Subcutaneous abdominal adipose tissue (tissue), 5 donors: ENCODE results near the gene HEATR5A.
A peak's percentile ranks its signal among the peaks of the same experiment; 100 is the strongest.
"Not testable (repeated sequence)": the region's sequence is repeated elsewhere in the genome, so short reads cannot be mapped to it uniquely, and the experiment has no call there.

Experiments
- H3K27ac ChIP-seq: one replicate; pipeline ENCODE4 v1.7.0; 2013; ENCODE audit warnings: low read depth, mild to moderate bottlenecking, inconsistent platforms, low read length, moderate library complexity
- H3K27me3 ChIP-seq, 5 donors: one replicate each; pipeline ENCODE4 v1.7.0; 2013; ENCODE audit warnings: low read length in 5 of 5, inconsistent platforms in 1 of 5; ENCODE audit not compliant: control insufficient read depth in 5 of 5, insufficient read depth in 4 of 5
- H3K36me3 ChIP-seq, 5 donors: one replicate each; pipeline ENCODE4 v1.7.0; 2013; ENCODE audit warnings: low read length in 5 of 5; ENCODE audit not compliant: control insufficient read depth in 5 of 5, insufficient read depth in 5 of 5
- H3K4me1 ChIP-seq, 5 donors: one replicate each; pipeline ENCODE4 v1.7.0; 2013; ENCODE audit warnings: low read length in 5 of 5, mild to moderate bottlenecking in 3 of 5, moderate library complexity in 1 of 5; ENCODE audit not compliant: control insufficient read depth in 5 of 5, insufficient read depth in 5 of 5
- H3K4me3 ChIP-seq, 5 donors: one replicate each; pipeline ENCODE4 v1.7.0; 2013; ENCODE audit warnings: low read length in 5 of 5, low read depth in 1 of 5
- H3K9ac ChIP-seq, 5 donors: one replicate each; pipeline ENCODE4 v1.7.0; 2013; ENCODE audit warnings: low read length in 5 of 5, mild to moderate bottlenecking in 4 of 5, moderate library complexity in 3 of 5
- H3K9me3 ChIP-seq, 5 donors: one replicate each; pipeline ENCODE4 v1.7.0; 2013; ENCODE audit warnings: low read length in 5 of 5; ENCODE audit not compliant: control insufficient read depth in 5 of 5
- donor health status: healthy.
- donor health status: healthy.
- donor health status: healthy.
- donor health status: healthy.
- donor health status: healthy.

The HEATR5A gene

DNA sequence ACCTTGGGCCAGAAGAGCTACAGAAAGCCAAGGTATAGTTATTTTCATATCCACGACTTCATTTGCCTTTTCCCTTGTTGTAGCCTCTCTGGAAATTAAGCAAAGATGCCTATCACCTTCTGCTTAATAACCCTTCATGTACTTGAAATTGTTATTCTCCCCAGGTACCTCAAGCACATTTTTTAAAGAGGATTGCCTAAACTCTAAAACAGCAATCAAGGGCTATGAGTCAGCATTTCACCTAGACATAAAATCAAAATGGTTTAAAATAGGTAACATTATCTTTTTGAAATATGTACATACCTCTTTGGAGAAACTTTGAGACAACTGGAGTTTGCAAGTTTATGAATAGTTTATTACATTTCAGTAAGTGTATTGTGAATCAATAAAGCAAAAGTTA is 25.4 kb upstream of the HEATR5A start:
- H3K27me3 ChIP-seq = no peaks in the 10 kb centered on the region
- H3K9ac ChIP-seq = no peak overlapping the region
- no peaks in the 10 kb centered on the region for H3K9me3 ChIP-seq
- peaks cover 0 to 14% (median 8%) of the 10 kb centered on the region in 5 donors for H3K4me1 ChIP-seq
- H3K27ac ChIP-seq = no peak overlapping the region
- H3K36me3 ChIP-seq = peaks cover 0 to 19% (median 6%) of the 10 kb centered on the region in 5 donors
- no peak overlapping the region for H3K4me3 ChIP-seq

DNA sequence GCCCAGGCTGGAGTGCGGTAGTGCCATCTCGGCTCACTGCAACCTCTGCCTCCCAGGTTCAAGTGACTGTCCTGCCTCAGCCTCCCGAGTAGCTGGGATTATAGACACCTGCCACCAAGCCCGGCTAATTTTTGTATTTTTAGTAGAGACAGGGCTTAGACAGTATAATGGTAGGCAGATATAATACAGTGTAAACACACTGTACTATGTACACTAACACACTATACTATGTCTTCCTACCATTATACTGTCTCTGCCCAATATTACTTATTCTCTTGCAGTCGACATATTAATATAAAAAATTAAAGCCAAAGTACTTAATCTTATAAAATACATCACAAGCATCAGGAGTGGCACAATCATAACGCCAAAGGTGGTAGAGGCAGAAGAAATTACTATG is 21.9 kb upstream of the HEATR5A start:
- Histone ChIP-seq H3K27me3 (no peaks in the 10 kb centered on the region), H3K9me3 (no peaks in the 10 kb centered on the region), H3K27ac (peak overlapping the region; percentile 38), H3K36me3 (peaks cover 0 to 13% (median 2%) of the 10 kb centered on the region in 5 donors), H3K4me3 (no peak overlapping the region), H3K4me1 (peaks cover 0 to 4% (median 0%) of the 10 kb centered on the region in 5 donors), H3K9ac (no peak overlapping the region)

DNA sequence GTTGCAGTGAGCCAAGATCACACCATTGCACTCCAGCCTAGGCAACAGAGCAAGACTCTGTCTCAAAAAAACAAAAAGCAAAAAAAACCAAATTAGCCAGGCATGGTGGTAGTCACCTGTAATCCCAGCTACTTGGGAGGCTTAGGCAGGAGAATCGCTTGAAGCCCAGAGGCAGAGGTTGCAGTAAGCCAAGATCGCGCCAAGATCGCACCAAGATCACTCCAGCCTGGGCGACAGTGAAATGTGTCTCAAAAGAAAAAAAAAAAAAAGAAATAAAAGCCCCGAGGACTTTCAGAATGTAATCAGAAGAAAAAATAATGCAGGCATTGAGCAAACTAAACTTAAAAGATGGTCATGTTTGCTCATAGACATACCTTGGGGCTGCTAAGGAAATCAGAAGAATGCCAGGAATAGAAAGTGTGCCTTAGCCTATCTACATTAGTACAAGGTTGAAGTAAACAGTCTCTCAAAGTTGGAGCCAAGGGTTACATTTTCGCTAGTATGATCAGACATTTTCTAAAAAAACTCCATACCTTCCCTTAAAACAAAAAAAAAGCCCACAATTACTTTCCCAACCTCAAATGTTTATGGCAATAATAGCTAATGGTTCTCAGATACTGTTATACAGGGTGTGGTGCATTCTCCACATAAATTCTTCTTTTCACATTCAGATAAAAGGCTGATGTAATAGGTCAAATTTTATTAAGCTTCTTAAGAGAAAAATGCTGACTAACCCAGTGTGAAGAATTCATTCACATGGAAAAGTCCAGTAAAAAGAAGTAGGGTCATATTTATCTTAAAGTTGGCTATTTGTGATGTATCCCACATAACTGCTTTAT is 21.1 kb upstream of the HEATR5A start:
- no peak overlapping the region for H3K9ac ChIP-seq
- peaks cover 0 to 9% (median 2%) of the 10 kb centered on the region in 5 donors for H3K36me3 ChIP-seq
- H3K9me3 ChIP-seq = no peaks in the 10 kb centered on the region
- H3K27me3 ChIP-seq = no peaks in the 10 kb centered on the region
- no peak overlapping the region for H3K4me3 ChIP-seq
- H3K27ac ChIP-seq = peak overlapping the region; percentile 38
- H3K4me1 ChIP-seq = peaks cover 0 to 4% (median 0%) of the 10 kb centered on the region in 5 donors

DNA sequence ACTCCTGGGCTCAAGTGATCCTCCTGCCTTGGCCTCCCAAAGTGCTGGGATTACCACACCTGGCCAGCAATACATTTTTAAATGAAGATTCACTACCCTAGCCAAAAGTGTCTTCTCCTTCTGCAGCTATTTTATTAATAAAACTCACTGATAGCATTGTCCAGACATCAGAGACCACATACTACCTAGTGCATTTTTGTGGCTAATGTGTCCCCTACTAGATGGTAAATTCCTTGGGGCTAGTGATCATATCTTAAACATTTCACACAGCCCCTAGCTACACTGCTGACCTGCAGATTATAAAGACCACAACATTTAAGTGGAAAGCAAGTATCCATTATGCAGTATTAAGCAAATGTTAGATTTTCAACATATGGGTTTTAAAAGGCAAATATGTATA is 19.9 kb upstream of the HEATR5A start:
- Histone ChIP-seq H3K9me3 (no peaks in the 10 kb centered on the region), H3K27ac (no peak overlapping the region), H3K4me1 (peaks cover 0 to 10% (median 5%) of the 10 kb centered on the region in 5 donors), H3K4me3 (no peak overlapping the region), H3K36me3 (no peaks in the 10 kb centered on the region), H3K27me3 (no peaks in the 10 kb centered on the region), H3K9ac (no peak overlapping the region)

DNA sequence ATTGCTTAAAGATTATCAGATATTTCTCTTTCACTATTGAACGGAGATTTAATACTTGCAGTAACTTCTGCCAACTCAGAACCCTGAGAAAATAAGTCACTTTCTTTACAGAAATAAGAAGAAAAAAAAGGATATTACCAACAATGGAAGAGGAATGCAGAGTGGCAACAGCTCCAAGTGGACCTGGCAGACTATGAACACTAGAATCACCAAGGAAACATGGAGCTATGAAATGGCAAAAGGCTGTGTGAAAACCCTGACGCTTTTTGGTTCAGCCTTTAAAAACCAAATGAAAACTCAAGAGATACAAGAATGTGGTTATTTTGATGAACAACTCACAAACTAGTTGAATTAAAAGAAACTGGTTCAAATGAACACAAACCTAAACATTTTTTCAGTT is 19.2 kb upstream of the HEATR5A start:
- no peaks in the 10 kb centered on the region for H3K36me3 ChIP-seq

DNA sequence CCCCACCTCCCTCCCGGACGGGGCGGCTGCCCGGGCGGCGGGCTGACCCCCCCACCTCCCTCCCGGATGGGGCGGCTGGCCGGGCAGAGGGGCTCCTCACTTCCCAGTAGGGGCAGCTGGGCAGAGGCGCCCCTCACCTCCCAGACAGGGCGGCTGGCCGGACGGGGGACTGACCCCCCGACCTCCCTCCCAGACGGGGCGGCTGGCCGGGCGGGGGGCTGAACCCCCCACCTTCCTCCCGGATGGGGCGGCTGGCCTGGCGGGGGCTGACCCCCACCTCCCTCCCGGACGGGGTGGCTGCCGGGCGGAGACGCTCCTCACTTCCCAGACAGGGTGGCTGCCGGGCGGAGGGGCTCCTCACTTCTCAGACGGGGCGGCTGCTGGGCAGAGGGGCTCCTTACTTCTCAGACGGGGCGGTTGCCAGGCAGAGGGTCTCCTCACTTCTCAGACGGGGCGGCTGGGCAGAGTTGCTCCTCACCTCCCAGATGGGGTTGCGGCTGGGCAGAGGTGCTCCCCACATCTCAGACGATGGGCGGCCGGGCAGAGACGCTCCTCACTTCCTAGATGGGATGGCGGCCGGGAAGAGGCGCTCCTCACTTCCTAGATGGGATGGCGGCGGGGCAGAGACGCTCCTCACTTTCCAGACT is 16.8 kb upstream of the HEATR5A start:
- peaks cover 0 to 17% (median 10%) of the 10 kb centered on the region in 5 donors for H3K4me1 ChIP-seq
- not testable (repeated sequence) for H3K9me3 ChIP-seq, H3K9ac ChIP-seq, H3K27ac ChIP-seq, H3K27me3 ChIP-seq, H3K36me3 ChIP-seq, H3K4me3 ChIP-seq

More for the DNA sequence above, 19.2 kb upstream of the HEATR5A start:
- Histone ChIP-seq H3K9ac (no peak overlapping the region), H3K27ac (no peak overlapping the region), H3K27me3 (no peaks in the 10 kb centered on the region), H3K4me1 (peaks cover 0 to 17% (median 10%) of the 10 kb centered on the region in 5 donors), H3K4me3 (no peak overlapping the region), H3K9me3 (no peaks in the 10 kb centered on the region)

DNA sequence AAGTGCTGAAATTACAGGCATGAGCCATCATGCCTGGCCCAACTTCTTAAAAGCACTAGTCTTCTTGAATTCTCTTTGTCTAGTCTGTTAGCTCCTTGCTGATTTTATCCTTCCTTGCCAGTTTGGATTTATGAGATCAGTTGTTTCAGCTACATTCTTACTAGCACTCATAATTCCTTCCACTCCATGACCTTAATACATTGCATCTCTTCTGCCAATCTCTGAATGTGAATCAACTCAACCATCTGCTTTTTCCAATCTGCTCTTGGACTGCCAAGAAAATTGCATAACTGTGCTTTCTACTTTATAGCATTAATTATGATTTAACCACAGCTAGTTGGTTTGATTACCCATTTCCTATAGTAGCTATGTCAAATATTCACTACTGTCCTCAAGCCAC is 14.9 kb upstream of the HEATR5A start:
- Histone ChIP-seq H3K4me1 (peaks cover 0 to 12% (median 10%) of the 10 kb centered on the region in 5 donors), H3K27ac (peak overlapping the region; percentile 43), H3K36me3 (peaks cover 0 to 11% (median 0%) of the 10 kb centered on the region in 5 donors), H3K4me3 (no peak overlapping the region), H3K27me3 (no peaks in the 10 kb centered on the region), H3K9me3 (no peaks in the 10 kb centered on the region), H3K9ac (no peak overlapping the region)

DNA sequence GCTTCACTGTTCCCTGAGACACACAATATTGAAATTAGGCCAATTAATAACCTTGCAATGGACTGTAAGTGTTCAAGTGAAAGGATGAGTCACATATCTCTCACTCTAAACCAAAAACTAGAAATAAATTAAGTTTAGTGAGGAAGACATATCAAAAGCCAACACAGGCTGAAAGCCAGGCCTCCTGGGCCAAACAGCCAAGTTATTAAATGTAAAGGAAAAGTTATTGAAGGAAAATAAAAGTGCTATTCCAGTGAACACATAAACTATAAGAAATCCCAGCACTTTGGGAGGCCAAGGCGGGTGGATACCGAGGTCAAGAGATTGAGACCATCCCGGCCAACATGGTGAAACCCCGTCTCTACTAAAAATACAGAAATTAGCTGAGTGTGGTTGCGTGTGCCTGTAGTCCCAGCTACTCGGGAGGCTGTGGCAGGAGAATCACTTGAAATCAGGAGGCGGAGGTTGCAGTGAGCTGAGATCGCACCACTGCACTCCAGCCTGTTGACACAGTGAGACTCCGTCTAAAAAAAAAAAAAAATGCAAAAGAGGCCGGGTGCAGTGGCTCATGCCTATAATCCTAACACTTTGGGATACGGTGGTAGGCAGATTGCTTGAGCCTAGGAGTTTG is 10.4 kb upstream of the HEATR5A start:
- no peaks in the 10 kb centered on the region for H3K27me3 ChIP-seq
- H3K9me3 ChIP-seq = no peaks in the 10 kb centered on the region
- H3K4me3 ChIP-seq = no peak overlapping the region
- H3K36me3 ChIP-seq = peaks cover 0 to 14% (median 0%) of the 10 kb centered on the region in 5 donors
- H3K27ac ChIP-seq = no peak overlapping the region
- peaks cover 0 to 11% (median 10%) of the 10 kb centered on the region in 5 donors for H3K4me1 ChIP-seq
- H3K9ac ChIP-seq = no peak overlapping the region

DNA sequence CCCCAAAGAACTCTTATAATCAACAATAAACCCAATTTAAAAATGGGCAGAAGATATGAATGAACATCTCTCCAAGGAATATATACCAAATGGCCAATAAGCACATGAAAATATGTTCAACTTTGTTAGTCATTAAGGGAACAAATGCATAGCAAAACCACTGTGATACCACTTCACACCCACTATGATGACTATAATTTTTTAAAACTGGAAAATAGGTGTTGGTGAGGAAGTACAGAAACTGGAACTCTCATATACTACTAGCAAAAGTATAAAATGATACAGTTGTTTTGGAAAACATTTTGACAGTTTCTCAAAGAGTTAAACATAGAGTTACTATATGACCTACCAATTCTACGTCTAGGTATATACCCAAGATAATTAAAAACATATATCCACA is 9.4 kb upstream of the HEATR5A start:
- H3K27me3 ChIP-seq = no peaks in the 10 kb centered on the region
- H3K36me3 ChIP-seq = peaks cover 0 to 14% (median 0%) of the 10 kb centered on the region in 5 donors
- H3K4me1 ChIP-seq = peaks cover 0 to 2% (median under 1%) of the 10 kb centered on the region in 5 donors
- no peaks in the 10 kb centered on the region for H3K9me3 ChIP-seq
- no peak overlapping the region for H3K4me3 ChIP-seq
- H3K27ac ChIP-seq = no peak overlapping the region
- no peak overlapping the region for H3K9ac ChIP-seq

DNA sequence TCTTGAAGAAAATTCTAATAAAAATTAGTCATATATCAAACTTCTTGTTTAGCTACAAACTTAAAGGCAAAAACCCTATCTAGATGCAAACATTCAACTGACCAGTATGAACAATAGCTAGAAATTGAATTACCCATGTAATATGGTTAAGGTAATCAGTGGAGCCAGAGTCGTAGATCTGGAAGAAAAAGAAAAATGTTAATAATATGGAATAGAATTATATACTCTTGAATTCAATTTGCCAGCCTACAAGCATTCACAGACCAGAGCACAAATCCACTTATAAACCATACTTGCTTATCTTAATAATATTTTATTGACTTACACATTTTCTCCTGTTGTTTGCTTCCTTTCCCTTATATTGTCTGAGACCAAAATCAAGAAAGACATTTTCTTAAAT is 7.7 kb upstream of the HEATR5A start:
- H3K4me1 ChIP-seq = no peaks in the 10 kb centered on the region
- H3K9ac ChIP-seq = no peak overlapping the region
- no peaks in the 10 kb centered on the region for H3K9me3 ChIP-seq
- no peak overlapping the region for H3K27ac ChIP-seq
- no peaks in the 10 kb centered on the region for H3K27me3 ChIP-seq
- H3K4me3 ChIP-seq = no peak overlapping the region
- peaks cover 0 to 14% (median 0%) of the 10 kb centered on the region in 5 donors for H3K36me3 ChIP-seq
